Thyroid gland (tissue), 4 donors: ENCODE measurements around the gene CCL24.

ENCODE experiments used
- POLR2A ChIP-seq, 2 donors: fragments of 450-650 bp; IDR thresholded peaks; one replicate each; pipeline ENCODE4 v1.6.1; 2017; ENCODE audit warnings: antibody characterized with exemption in 2 of 2, mild to moderate bottlenecking in 2 of 2, moderate library complexity in 1 of 2
- TF ChIP-seq, protein P1 (sequence below), 6 experiments: fragments of 200-600 bp in 3 of 6; fragments of 450-650 bp in 3 of 6; sonication (generic) in 3 of 6; IDR thresholded peaks; one replicate each; pipeline ENCODE4 v1.5.1; 2016 to 2019; ENCODE audit warnings: antibody characterized with exemption in 6 of 6, mild to moderate bottlenecking in 2 of 6, inconsistent platforms in 1 of 6, moderate library complexity in 1 of 6

DNA sequence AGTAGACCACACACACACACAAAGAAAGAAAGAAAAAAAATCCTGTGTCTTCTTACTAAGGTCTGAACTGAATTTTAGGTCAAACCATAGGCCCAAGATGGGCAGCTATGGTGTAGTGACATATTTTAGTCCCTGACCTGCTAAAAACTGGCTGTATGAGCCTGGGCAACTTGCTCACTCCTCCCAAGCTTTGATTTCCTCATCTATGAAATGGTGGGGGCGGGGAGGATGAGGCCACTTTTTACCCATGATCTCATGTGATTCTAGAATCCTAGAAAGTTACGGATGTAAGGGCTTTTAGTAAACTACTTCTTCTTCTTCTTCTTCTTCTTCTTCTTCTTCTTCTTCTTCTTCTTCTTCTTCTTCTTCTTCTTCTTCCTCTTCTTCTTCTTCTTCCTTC is 6.1 kb upstream of the CCL24 start:
- TF ChIP-seq, protein P1, sequence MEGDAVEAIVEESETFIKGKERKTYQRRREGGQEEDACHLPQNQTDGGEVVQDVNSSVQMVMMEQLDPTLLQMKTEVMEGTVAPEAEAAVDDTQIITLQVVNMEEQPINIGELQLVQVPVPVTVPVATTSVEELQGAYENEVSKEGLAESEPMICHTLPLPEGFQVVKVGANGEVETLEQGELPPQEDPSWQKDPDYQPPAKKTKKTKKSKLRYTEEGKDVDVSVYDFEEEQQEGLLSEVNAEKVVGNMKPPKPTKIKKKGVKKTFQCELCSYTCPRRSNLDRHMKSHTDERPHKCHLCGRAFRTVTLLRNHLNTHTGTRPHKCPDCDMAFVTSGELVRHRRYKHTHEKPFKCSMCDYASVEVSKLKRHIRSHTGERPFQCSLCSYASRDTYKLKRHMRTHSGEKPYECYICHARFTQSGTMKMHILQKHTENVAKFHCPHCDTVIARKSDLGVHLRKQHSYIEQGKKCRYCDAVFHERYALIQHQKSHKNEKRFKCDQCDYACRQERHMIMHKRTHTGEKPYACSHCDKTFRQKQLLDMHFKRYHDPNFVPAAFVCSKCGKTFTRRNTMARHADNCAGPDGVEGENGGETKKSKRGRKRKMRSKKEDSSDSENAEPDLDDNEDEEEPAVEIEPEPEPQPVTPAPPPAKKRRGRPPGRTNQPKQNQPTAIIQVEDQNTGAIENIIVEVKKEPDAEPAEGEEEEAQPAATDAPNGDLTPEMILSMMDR (IDR thresholded peaks at IDR 0.05) = no peak
- TF ChIP-seq POLR2A (IDR thresholded peaks at IDR 0.05) = no peak
